HG03159 (cell line): ENCODE data around the gene SOX21.
"Not testable (repeated sequence)": the region's sequence is repeated elsewhere in the genome, so short reads cannot be mapped to it uniquely, and the experiment has no call there.

Source experiments
- ATAC-seq: cut with Tn5 transposase; IDR thresholded peaks from one replicate; pipeline ENCODE4 v1.9.1; 2021; ENCODE audit warnings: mild to moderate bottlenecking, moderate library complexity; ENCODE audit not compliant: unreplicated experiment

The SOX21 gene

DNA sequence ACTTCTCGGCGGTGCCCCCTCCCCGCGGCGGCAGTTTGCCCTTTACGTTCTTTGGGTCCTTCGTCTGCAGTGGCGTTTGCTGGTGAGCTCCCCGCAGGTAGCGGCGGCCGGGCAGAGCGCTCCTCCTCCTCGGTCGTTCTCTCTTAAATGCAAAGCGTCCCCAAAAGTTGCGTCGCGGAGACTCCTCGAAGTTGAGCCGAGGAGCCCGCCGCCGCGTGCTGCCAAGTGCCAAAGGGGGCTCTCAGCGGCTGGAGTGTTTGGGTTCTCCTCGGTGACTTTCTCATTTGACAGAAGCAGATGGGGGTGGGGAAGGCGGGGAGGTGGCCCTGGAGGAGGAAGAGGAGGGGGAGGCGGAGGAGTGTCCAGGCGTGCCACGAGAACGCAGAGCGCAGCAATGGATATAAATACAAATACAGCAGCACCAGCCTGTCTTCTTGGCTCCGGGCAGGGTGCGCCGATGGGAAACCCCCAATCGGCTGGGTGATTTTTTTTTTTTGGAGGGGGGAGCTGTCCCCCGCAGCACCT, at the start of gene SOX21:
TSS of gene SOX21 (minus strand) at position 259 of the 525 bp plus-strand sequence. CDS start 496 bp downstream, outside the sequence.
- no peak for ATAC-seq

DNA sequence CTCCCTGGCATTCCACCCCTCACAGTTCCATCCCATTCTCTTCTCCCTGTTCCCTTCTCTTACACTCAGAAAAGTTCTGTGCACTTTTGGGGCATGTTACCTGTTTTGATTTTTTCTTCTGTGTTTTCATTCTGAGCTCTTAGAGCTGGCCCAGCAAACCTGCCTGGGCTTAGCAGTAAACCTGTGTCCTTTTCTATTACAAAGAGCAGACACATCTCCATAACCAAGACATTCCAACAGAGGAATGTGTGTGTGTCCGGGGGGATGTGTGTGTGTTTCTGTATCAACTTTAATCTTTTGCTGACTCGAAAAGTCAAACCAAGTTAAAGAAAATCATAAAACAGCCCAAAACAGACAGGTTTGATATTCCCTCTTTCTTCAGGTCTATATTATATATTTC, 49.1 kb upstream of the SOX21 start:
- ATAC-seq: no peak

DNA sequence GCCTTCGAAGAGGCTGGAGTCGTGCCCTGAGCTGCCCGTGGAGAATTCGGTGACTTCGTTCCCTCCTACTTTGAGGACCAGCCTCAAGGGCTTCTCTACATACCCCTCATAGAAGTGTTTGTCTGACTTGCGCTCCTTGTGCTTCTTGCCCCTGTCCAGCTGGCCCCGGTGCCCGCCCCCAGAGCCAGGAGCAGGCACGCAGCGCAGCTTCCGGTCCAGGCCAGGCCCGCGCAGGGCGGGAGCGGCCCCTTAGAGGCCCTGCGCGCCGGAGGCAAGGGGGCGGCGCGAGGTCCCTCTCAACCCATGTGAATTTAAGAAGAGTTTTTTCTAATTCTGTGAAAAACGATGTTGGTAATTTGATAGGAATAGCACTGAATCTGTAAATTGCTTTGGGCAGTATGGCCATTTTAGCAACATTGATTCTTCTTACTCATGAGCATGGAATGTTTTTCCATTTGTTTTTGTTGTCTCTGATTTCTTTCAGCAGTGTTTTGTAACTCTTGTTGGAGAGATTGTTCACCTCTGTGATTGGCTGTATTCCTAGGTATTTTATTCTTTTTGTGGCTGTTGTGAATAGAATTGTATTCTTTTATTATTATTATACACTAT, 46.9 kb upstream of the SOX21 start:
- no peak for ATAC-seq

DNA sequence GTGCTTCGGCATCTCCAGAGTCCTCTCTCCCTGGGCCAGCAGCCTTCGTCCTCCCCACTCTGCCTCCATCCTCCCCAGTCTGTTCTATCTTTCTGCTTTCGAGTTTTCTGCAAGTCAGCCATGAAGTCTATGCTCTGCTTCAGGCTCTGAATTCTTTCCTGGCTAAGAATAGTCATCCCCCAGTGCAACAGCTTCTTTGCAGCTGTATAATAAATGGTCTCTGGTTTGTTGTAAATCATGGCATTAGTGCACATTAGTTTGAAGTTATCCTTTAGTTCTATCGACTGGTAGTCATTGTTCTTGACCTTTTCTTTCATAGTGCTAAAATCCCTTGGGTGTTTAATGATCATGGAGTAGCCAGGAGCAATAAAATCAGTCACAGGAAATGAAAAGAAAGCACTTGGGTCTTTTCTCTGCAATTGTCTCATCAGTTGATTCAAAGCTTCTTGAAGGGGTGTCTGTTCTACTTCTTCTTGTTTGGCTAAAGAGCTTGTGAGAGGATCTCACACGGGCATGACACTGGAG, 46.2 kb upstream of the SOX21 start:
- ATAC-seq: no peak

DNA sequence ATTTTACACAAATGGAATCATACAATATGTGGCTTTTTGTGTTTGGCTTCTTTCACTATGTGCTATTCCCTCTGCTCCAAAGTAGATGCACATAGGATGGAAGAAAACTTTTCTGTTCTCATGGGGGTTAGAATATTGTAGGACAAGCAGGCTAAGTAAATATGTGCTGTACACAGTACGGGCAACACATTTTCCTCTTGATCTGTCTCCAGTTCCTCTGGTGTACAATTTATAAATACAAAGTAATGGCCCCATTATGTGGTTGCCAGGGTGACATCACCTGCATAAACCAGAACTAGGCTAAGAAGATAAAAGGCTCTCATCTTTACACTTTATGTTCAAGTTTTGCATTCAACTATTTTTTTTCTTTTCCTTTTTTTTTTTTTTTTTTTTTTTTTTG, 41.0 kb upstream of the SOX21 start:
- ATAC-seq: no peak

DNA sequence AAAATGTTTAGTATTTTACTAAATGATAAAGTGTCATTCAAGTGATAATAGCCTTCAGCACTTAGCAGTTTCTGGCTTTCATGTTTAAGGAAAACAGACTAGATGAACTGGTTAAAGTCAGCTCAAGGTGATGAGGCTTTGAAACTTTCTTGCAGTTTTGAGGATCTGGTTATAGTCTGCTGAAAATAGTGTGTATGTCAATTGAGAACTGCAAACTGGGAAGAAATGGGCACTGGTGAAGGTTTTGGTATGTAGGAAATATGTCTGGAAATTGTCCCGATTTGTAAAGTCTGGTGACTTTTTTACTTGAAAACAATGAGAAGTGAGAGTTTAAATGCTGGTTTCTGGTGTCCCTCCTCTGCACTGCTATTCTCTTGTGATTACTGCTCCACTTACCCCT, 36.8 kb upstream of the SOX21 start:
- ATAC-seq: no peak

DNA sequence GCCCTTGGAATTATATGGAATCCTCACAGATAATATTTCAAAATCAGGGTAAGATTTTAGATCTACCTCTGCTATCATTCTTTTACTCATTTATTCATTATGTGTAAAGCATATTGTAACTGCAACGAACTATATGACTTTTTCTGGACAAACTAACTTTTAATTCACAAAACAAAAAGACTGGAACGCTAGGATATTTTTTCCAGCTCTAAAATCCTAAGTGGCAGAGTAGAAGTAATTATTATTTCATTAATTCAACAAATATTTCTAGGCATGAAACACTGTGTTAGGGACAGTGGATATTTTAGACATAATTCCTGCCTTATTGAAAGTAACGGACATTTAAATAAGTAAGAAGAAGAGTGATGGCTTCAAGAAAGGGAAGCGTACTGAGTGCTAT, 26.9 kb upstream of the SOX21 start:
- ATAC-seq: no peak

DNA sequence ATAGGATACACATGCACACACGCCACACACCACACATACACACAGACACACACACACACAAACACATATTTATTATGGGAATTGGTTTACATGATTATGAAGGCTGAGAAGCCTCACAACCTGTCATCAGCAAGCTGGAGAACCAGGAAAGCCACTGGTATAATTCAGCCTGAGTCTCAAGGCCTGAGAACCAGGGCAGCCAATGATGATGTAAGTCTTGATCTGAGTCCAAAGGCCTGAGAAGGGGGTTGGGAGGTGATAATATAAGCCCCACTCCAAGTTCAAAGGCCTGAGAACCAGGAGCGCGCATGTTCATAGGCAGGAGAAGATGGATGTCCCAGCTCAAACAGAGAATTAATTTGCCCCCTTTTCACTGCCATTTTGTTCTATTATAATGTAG, 18.7 kb upstream of the SOX21 start:
- no peak for ATAC-seq

DNA sequence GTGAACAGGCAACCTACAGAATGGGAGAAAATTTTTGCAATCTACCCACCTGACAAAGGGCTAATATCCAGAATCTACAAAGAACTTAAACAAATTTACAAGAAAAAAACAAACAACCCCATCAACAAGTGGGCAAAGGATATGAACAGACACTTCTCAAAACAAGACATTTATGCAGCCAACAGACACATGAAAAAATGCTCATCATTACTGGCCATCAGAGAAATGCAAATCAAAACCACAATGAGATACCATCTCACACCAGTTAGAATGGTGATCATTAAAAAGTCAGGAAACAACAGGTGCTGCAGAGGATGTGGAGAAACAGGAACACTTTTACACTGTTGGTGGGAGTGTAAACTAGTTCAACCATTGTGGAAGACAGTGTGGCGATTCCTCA, 17.6 kb upstream of the SOX21 start:
- ATAC-seq: not testable (repeated sequence)

DNA sequence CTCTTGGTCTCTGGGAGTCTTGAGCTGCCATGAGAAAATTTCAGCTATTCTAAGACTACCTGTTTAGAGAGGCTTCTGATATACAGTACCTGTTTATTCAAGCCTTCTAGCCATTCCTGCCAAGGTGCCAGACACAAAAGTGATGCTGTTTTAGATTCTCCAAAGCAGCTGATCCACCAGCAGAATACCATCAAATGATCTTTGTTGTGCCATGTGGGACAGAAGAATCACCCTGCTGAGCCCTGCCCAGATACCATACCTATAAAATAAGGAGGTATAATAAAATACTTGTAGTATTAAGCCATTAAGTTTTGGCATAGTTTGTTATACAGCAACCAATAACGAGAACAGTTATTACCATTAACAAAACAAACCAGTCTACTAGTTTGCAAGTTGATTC, 14.1 kb upstream of the SOX21 start:
- ATAC-seq: no peak

DNA sequence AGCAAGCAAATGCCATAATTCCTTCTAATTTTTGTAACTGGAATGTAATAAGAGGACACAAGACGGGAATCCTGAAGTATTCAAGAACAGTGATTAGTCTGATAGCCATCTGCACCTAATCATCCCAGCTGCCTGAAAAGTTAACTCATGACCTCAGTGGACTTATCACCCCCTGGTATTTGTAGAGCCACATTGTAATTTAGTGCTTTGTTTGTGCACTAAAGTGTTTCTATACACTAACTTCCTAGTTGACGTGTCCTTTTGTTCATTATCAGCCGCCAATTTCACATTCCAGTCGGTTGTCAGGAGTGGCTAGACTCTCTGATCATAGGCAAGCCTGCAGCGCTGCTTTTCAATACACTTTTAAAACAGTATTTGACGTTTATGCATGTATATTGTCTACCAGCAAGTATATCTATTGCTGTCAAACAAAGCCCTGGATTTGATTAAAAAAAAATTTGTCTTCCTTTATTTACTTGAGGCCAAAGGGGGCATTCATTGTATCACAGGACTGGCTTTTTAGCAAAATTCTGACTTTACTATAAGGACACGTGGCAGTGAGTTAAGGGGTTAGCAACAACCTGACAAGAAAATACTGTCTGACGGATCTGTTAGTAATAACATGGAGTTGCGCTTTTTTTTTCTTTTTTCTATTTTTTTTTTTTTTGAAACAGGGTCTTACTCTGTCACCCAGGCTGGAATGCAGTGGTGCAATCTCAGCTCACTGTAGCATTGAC, 10.4 kb upstream of the SOX21 start:
- ATAC-seq: no peak

DNA sequence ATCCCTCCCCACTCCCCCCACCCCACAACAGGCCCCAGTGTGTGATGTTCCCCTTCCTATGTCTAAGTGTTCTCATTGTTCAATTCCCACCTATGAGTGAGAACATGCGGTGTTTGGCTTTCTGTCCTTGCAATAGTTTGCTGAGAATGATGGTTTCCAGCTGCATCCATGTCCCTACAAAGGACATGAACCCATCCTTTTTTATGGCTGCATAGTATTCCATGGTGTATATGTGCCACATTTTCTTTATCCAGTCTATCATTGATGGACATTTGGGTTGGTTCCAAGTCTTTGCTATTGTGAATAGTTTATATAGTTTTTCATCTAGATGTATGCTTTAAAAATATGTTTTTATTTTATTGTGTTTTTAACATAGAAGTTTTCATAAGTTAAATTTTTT, 6.4 kb upstream of the SOX21 start:
- ATAC-seq: not testable (repeated sequence)

DNA sequence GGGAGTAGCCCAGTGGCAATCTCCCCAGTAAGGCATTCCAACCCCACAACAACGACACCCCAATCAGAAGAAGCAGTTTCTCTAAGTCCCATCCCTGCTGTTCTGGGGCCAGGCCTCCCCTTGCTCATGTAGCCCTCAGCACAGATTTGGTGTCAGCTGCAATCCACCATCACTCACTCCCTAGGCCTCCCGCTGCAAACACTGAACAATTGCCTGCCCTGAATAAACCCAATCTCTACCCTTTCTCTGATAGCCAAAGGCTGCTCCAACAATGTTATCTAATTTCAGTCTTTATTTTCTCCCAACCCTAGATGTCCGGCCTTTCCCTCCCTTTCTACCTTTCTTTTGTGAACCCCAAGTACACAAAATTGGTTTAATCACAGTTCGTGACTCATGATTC, 5.6 kb upstream of the SOX21 start:
- no peak for ATAC-seq

DNA sequence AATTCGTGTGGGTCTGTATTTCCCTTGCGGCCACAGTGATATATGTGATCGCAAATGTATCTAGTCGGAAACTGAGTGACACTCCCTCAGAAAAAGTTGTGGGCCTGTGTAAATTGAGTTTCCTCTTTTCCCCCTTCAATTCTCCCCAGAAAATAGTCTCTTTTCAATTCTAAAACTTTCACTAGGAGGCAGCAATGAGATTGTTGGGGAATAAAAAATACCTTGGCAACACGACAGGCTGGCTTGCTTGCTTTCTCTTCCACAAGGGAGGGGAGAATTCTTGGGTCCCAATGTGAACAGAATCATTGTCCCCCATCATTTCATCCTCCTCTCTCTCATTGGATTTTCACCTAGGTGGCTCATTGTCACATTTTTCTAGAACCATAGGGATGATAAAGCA, 3.7 kb upstream of the SOX21 start:
- ATAC-seq: no peak

DNA sequence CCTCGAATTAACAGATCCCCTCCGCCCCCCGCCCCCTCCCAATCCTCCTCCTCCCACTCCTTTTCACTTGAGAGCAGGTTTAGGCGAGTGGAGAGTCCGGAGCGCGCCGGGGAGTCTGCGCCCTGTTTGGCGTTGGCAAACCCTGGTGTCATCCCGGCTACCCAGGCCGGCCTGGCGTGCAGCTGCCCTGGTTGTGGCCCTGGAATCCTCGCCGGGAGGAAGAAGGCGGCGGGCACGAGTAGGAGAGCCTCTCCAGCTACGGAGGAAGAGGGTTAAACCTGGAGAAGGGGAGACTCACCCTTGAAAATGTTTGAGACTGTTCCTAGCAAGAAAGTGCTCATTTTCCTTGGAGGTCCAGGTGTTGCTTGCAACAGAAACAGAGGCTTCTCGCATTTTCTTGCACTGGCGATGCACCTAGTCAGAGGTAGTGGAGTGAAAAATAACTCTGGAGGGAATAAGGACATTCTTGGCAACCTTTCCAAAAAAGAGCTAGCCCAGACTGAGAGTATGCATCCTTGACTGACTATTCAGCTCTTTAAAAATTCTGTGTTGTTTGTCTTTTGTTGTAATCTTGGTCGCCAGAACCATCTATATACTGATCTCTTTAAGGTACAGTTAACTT, 1.3 kb upstream of the SOX21 start:
- ATAC-seq: no peak

DNA sequence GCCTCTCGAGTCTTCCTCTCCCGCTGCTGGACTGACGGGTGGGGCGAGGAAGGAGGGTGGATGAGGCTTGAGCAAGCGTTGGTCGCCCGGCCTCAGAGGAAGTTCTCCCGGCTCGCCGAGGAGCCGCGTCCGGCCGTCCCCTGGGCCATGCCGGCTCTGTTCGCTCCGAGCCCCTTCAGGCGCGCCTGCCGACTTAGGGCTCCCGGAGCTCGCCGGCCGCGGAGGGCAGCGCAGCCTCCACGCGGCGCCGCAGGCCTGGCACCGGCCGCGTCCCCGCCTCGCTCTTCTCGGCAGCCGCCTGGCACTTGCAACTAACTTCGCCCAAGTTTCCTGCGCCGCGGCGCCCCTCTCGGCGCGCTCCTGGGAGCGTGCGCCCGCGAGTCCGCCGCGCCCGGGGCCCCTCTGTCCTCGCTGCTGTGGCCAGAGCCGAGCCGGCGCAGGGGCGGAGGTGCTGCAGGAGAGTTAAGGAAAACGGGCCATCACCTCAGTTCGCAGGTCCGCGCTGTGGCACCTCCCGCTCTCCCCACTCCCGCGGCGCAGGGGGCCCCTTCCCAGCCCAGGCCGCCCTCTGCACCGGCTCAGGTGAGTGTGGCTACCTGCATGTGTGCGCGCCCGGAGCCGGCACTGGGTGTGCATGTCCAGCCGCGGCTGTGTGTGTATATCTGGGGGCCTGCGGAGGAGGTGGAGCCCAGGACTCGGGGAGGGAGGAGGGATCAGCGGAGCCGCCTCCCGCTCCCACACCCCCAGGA, 641 bp upstream of the SOX21 start:
- no peak for ATAC-seq

DNA sequence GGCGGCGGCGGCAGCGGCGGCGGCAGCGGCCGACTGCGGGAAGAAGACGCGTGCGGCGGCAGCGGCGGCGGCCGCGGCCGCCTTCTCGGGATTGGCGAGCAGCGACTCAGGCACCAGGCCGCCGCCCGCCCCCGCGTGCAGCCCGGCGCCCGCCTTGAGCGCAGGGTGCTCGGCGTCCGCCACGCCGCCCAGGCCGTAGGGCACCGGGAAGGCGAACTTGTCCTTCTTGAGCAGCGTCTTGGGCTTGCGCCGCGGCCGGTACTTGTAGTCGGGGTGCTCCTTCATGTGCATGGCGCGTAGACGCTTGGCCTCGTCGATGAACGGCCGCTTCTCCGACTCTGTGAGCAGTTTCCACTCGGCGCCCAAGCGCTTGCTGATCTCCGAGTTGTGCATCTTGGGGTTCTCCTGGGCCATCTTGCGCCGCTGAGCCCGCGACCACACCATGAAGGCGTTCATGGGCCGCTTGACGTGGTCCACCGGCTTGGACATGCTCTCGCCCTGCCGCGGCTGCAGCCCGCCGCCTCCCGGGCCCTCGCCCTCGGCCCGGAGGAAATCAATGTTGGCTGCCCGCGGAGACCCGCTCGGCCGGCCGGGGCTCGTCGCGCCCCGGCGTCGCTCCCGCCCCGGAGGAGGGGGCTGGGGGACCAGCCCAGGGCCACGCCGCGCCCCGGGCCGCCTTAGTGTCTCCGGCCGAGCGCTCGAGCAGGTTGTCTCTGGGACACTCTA, 621 bp downstream of the SOX21 start:
- ATAC-seq: peak; percentile 17

DNA sequence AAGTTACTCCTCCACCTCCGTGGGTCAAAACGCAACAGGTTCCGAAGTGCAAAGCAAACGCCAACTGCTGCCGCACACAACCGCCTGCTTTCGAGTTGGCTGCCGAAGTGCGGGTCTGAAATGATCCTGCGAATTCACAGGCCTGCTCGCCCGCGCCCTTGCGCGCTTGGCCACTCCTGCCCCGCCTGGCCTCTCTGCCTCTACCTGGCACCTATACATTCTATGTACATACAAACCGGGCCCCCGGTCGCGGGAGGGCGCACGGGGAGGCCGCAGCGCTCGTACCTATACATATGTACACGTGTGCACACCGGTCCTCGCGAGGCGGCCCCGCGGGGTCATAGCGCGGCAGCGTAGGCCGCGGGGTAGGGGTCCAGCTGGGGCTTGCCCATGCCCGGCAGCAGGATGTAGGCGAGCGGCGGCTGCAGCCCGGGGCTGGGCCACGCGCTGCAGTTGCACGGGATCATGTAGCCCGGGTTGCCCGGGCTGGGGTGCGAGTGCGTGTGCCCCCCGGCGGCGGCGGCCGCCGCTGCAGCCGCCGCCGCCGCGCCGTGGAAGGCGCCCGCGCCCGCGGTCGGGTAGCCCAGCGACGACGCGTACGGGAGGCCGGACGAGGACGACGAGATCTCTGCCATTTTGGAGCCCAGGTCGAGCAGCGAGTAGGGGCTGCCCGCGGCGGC, 1.3 kb downstream of the SOX21 start:
- peak; percentile 56 for ATAC-seq

DNA sequence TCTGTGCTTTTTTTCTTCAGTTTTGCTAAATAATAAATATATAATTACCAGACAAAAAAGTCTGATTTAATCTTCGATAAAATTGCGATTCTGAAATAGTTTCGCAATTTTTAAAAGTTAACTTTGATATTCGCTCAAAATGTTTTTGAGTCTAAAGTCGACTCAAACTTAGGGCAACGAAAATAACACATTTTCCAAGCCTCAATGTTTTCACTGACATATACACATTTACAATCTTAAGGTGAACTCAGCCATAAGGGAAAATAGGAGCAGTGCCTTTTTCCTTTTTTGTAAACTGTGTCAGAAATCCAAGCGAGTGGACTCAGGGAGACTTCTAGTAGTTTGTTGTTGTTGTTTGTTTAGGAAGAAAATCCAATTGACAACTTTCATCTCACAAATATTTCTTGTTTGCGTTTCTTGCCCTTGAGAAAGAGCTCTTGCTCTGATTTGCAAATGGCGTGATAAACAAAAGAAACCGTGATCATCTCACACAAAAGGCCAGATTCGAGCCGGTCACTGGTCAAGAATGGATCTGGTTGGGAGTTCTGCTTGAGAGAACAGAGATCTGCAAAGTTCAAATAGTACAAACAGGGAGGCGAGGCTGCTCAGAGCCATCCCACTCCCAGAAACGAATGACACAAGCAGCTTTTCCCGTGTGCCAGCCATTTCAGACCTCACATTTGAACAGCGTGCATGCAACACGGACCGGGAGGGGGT, 2.1 kb downstream of the SOX21 start:
- no peak for ATAC-seq
